CD4-positive, CD25-positive, alpha-beta regulatory T cell (primary cell): Measurements from ENCODE around the gene PHLDB1. TPM values are rescaled to one million over a fixed set of nuclear protein-coding genes. Genes with fewer than 3 reads are reported as not detected.
"Not testable (repeated sequence)": the region's sequence is repeated elsewhere in the genome, so short reads cannot be mapped to it uniquely, and the experiment has no call there.

Experiments
- ATAC-seq, 2 donors: fragments of 150-1000 bp; cut with Tn5 transposase; one replicate each; pipeline ENCODE4 v1.10.0; 2021; ENCODE audit warnings: low read depth in 2 of 2, moderate number of reproducible peaks in 2 of 2, moderate library complexity in 1 of 2
- DNase-seq, 3 donors: peaks; one replicate each; pipeline versions ENCODE4 v3.0.0 to v3.0.0-alpha.2; 2012 to 2022; ENCODE audit warnings: mixed read lengths in 1 of 3
- H3K27ac ChIP-seq: one replicate; pipeline ENCODE4 v1.7.0; 2013; ENCODE audit warnings: mild to moderate bottlenecking, low read length; ENCODE audit not compliant: insufficient read depth, poor library complexity, severe bottlenecking
- H3K27me3 ChIP-seq: one replicate; pipeline ENCODE4 v1.7.0; 2013; ENCODE audit warnings: low read length; ENCODE audit not compliant: control insufficient read depth, insufficient read depth
- H3K36me3 ChIP-seq: one replicate; pipeline ENCODE4 v1.7.0; 2013; ENCODE audit warnings: mild to moderate bottlenecking, low read length, moderate library complexity; ENCODE audit not compliant: control insufficient read depth, insufficient read depth
- H3K4me1 ChIP-seq: 2 replicates; pipeline ENCODE4 v1.7.0; 2013; ENCODE audit warnings: mild to moderate bottlenecking, low read length; ENCODE audit not compliant: insufficient read depth, control insufficient read depth, poor library complexity, severe bottlenecking
- H3K4me3 ChIP-seq: one replicate; pipeline ENCODE4 v1.7.0; 2013; ENCODE audit warnings: low read depth, mild to moderate bottlenecking, low read length, moderate library complexity
- H3K9me3 ChIP-seq, 2 experiments: 1 replicate in 1 of 2; 2 replicates in 1 of 2; pipeline ENCODE4 v1.7.0; 2013; ENCODE audit warnings: low read length in 2 of 2, mild to moderate bottlenecking in 1 of 2, moderate library complexity in 1 of 2; ENCODE audit not compliant: control insufficient read depth in 2 of 2
- H3K27ac Mint-ChIP-seq, 3 donors: one replicate each; pipeline ENCODE4 v1.8.0; 2020 to 2022; ENCODE audit warnings: mild to moderate bottlenecking in 3 of 3, mixed read lengths in 3 of 3, moderate library complexity in 2 of 3
- H3K27me3 Mint-ChIP-seq: one replicate; pipeline ENCODE4 v1.8.0; 2022; ENCODE audit warnings: mild to moderate bottlenecking, mixed read lengths
- H3K36me3 Mint-ChIP-seq: one replicate; pipeline ENCODE4 v1.8.0; 2020; ENCODE audit warnings: mixed read lengths
- H3K4me1 Mint-ChIP-seq, 4 donors: one replicate each; pipeline ENCODE4 v1.8.0; 2020 to 2022; ENCODE audit warnings: mixed read lengths in 4 of 4, mild to moderate bottlenecking in 1 of 4
- H3K4me3 Mint-ChIP-seq, 4 donors: one replicate each; pipeline ENCODE4 v1.8.0; 2020 to 2022; ENCODE audit warnings: mild to moderate bottlenecking in 4 of 4, mixed read lengths in 4 of 4, moderate library complexity in 3 of 4
- H3K9me3 Mint-ChIP-seq, 7 donors: one replicate each; pipeline ENCODE4 v1.8.0; 2020 to 2022; ENCODE audit warnings: mixed read lengths in 7 of 7, mild to moderate bottlenecking in 3 of 7, moderate library complexity in 2 of 7
- polyA plus RNA-seq, 4 donors: library from polyadenylated mRNA; unstranded; fragments of 300-500 nt; fragmentation: Illumina TruSeq; gene quantifications; one replicate each; pipeline ENCODE4 v1.2.3, GENCODE V29; 2021
- total RNA-seq: library from RNA; stranded (reverse); gene quantifications from one replicate; pipeline ENCODE4 v1.2.3, GENCODE V29; 2022

PHLDB1 gene
- total and polyA plus RNA-seq, 5 donors from 2014 or later: 0.16 to 1.2 (median 0.55) TPM; not detected in 1

- H3K36me3 Mint-ChIP-seq: peaks cover 8% of the 10 kb centered on the region
- Histone ChIP-seq H3K27ac (peak overlapping the region; percentile 23), H3K9me3 (no peaks in the 10 kb centered on the region), H3K36me3 (peaks cover 10% of the 10 kb centered on the region), H3K27me3 (no peaks in the 10 kb centered on the region), H3K4me1 (peaks cover 40% of the 10 kb centered on the region), H3K4me3 (no peak overlapping the region)
- peaks cover 0 to 1% (median 0%) of the 10 kb centered on the region in 7 donors for H3K9me3 Mint-ChIP-seq
- no peak for ATAC-seq
- no peak for DNase-seq
- H3K4me3 Mint-ChIP-seq: peak overlapping the region; percentile 63 to 79 (median 73)
- H3K27ac Mint-ChIP-seq: peak overlapping the region in 2 of 3 donors; percentile 52 to 75
- peaks cover 24% of the 10 kb centered on the region for H3K27me3 Mint-ChIP-seq
- H3K4me1 Mint-ChIP-seq: peaks cover 0 to 29% (median 12%) of the 10 kb centered on the region in 4 donors
Observed at GRCh38 chr11:118606844-118607228, 579 bp upstream of the PHLDB1 start.

- Histone ChIP-seq H3K4me1 (peaks cover 40% of the 10 kb centered on the region), H3K27me3 (peaks cover 2% of the 10 kb centered on the region), H3K9me3 (no peaks in the 10 kb centered on the region), H3K27ac (peak overlapping the region; percentile 77), H3K4me3 (no peak overlapping the region), H3K36me3 (no peaks in the 10 kb centered on the region)
- Mint-ChIP-seq H3K4me1 (peaks cover 0 to 29% (median 12%) of the 10 kb centered on the region in 4 donors), H3K4me3 (peak overlapping the region; percentile 85 to 92 (median 88)), H3K9me3 (peaks cover 0 to 1% (median 0%) of the 10 kb centered on the region in 7 donors), H3K27ac (peak overlapping the region; percentile 95 to 97 (median 95)), H3K27me3 (peaks cover 27% of the 10 kb centered on the region), H3K36me3 (no peaks in the 10 kb centered on the region)
- DNase-seq (peak; percentile 76 to 89 (median 86)), ATAC-seq (peak; percentile 80 to 81)
Observed at GRCh38 chr11:118608360-118609227, 1.2 kb downstream of the PHLDB1 start.

DNA sequence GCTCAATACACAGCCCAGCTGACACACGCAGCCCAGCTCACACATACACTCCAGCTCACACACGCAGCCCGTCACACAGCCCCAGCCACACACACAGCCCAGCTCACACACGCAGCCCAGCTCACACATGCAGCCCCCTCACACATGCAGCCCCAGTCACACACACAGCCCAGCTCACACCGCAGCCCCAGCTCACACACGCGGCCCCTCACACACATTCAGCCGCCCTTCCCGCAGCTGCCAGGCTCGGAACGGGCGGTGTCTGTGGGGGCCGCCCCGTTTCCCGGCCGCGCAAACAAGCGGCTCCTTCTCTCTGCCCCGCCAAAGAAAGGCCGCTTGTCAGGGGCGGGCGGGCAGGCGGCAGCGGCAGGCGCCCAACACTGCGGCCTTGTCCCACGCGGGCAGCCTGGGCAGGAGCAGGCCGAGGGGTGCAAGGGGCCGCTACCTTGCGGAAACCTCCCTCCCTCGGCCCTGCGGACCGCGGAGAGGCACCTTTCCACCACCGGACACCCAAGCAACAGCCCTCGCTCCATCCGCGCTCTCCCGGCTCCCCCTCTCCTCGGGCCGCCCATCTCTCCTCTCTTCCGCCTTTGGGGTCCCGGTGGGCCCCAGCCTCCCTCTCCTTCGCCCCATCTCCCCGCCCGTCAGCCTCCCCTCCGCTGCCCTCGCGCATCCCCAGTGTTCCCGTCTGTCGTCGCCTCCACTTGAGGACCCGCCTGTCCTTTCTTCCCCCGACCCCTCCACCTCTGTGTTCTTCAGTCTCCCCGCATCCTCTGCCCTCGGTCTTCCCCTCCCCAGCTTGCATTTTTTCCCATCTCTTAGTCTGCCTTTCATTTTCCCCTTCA lies 2.2 kb downstream of the PHLDB1 start:
- no peak overlapping the region for H3K4me3 ChIP-seq
- peak; percentile 11 to 36 (median 35) for DNase-seq

GRCh38 chr11:118610225-118610772 lies 2.9 kb downstream of the PHLDB1 start:
- H3K27ac Mint-ChIP-seq: peak overlapping the region in 2 of 3 donors; percentile 81 to 95
- ATAC-seq (no peak), DNase-seq (no peak)
- Histone ChIP-seq H3K36me3 (no peaks in the 10 kb centered on the region), H3K27me3 (peaks cover 2% of the 10 kb centered on the region), H3K4me3 (no peak overlapping the region), H3K27ac (peak overlapping the region; percentile 14), H3K9me3 (no peaks in the 10 kb centered on the region), H3K4me1 (peaks cover 40% of the 10 kb centered on the region)
- peaks cover 0 to 1% (median 0%) of the 10 kb centered on the region in 7 donors for H3K9me3 Mint-ChIP-seq
- peaks cover 32% of the 10 kb centered on the region for H3K27me3 Mint-ChIP-seq
- H3K4me1 Mint-ChIP-seq: peaks cover 0 to 29% (median 12%) of the 10 kb centered on the region in 4 donors
- H3K4me3 Mint-ChIP-seq: peak overlapping the region; percentile 81 to 92 (median 85)
- H3K36me3 Mint-ChIP-seq: no peaks in the 10 kb centered on the region

More for the DNA sequence above, 2.2 kb downstream of the PHLDB1 start:
- Mint-ChIP-seq H3K9me3 (peaks cover 0 to 1% (median 0%) of the 10 kb centered on the region in 7 donors), H3K4me1 (peaks cover 0 to 29% (median 12%) of the 10 kb centered on the region in 4 donors), H3K4me3 (peak overlapping the region; percentile 85 to 92 (median 88)), H3K27me3 (peaks cover 32% of the 10 kb centered on the region), H3K36me3 (no peaks in the 10 kb centered on the region), H3K27ac (peak overlapping the region; percentile 95 to 97 (median 95))
- Histone ChIP-seq H3K9me3 (no peaks in the 10 kb centered on the region), H3K27me3 (peaks cover 2% of the 10 kb centered on the region), H3K4me1 (peaks cover 40% of the 10 kb centered on the region), H3K36me3 (no peaks in the 10 kb centered on the region), H3K27ac (peak overlapping the region; percentile 77)
- ATAC-seq: peak in 1 of 2 donors; percentile 4

- peak overlapping the region in 2 of 3 donors; percentile 55 to 74 for H3K27ac Mint-ChIP-seq
- ATAC-seq (peak; percentile 51 to 57), DNase-seq (peak; percentile 74 to 81 (median 74))
- Histone ChIP-seq H3K27ac (no peak overlapping the region), H3K9me3 (no peaks in the 10 kb centered on the region), H3K27me3 (peaks cover 2% of the 10 kb centered on the region), H3K4me3 (no peak overlapping the region), H3K4me1 (peaks cover 40% of the 10 kb centered on the region), H3K36me3 (no peaks in the 10 kb centered on the region)
- H3K4me3 Mint-ChIP-seq: peak overlapping the region; percentile 72 to 87 (median 83)
- peaks cover 32% of the 10 kb centered on the region for H3K27me3 Mint-ChIP-seq
- peaks cover 0 to 1% (median 0%) of the 10 kb centered on the region in 7 donors for H3K9me3 Mint-ChIP-seq
- H3K4me1 Mint-ChIP-seq: peaks cover 0 to 29% (median 12%) of the 10 kb centered on the region in 4 donors
- H3K36me3 Mint-ChIP-seq: no peaks in the 10 kb centered on the region
Observed at GRCh38 chr11:118610773-118611432, 3.5 kb downstream of the PHLDB1 start.

DNA sequence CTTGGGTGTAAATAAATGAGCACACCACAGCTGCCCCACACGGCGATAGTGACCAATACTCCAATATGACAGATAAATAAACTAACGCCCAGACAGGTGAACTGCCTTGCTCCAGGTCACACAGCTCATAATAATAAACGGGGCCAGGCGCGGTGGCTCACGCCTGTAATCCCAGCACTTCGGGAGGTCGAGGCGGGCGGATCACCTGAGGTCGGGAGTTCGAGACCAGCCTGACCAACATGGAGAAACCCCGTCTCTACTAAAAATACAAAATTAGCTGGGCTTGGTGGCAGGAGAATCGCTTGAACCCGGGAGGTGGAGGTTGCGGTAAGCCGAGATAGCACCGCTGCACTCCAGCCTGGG lies 4.0 kb downstream of the PHLDB1 start:
- not testable (repeated sequence) for DNase-seq

DNA sequence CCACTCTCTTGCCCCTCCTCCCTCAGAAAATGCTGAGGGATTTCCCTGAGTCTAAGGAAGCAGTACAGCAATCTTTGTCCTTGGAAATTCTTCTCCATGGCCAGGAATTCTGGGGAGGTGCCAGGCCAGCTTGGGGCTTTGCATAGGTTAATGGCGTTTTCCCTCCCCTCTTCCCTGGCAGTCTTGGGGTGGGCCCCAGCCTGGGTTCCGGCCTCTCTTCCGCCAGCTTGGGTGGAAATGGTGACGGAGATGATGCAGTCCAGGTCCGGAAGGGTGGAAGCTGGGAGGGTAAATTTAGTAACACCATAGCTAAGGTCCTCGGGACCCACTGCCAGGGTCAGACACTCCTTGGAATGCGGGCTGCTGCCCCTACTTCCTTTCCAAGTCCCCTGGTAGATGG lies 5.0 kb downstream of the PHLDB1 start:
- Histone ChIP-seq H3K36me3 (no peaks in the 10 kb centered on the region), H3K4me3 (no peak overlapping the region), H3K27me3 (peaks cover 2% of the 10 kb centered on the region), H3K27ac (no peak overlapping the region), H3K9me3 (no peaks in the 10 kb centered on the region), H3K4me1 (peaks cover 40% of the 10 kb centered on the region)
- H3K9me3 Mint-ChIP-seq: peaks cover 0 to 1% (median 0%) of the 10 kb centered on the region in 7 donors
- DNase-seq (no peak), ATAC-seq (no peak)
- no peak overlapping the region for H3K27ac Mint-ChIP-seq
- H3K4me1 Mint-ChIP-seq: peaks cover 0 to 24% (median 12%) of the 10 kb centered on the region in 4 donors
- H3K27me3 Mint-ChIP-seq: peaks cover 32% of the 10 kb centered on the region
- H3K36me3 Mint-ChIP-seq: peaks cover 3% of the 10 kb centered on the region
- peak overlapping the region in 1 of 4 donors; percentile 32 for H3K4me3 Mint-ChIP-seq

More for the DNA sequence above, 4.0 kb downstream of the PHLDB1 start:
- H3K27ac ChIP-seq, H3K27me3 ChIP-seq, H3K9me3 ChIP-seq, H3K9me3 Mint-ChIP-seq, ATAC-seq, H3K36me3 ChIP-seq, H3K4me3 ChIP-seq, H3K36me3 Mint-ChIP-seq: not testable (repeated sequence)
- Mint-ChIP-seq H3K27me3 (peaks cover 32% of the 10 kb centered on the region), H3K4me1 (peaks cover 0 to 29% (median 12%) of the 10 kb centered on the region in 4 donors), H3K4me3 (peak overlapping the region; percentile 72 to 87 (median 80)), H3K27ac (peak overlapping the region in 1 of 3 donors; percentile 55)
- peaks cover 40% of the 10 kb centered on the region for H3K4me1 ChIP-seq
